HG02870 (cell line): ENCODE data around the gene LAMB1.
A peak's percentile ranks its signal among the peaks of the same experiment; 100 is the strongest.

ENCODE experiments used
- ATAC-seq: cut with Tn5 transposase; IDR thresholded peaks from one replicate; pipeline ENCODE4 v1.9.1; 2021; ENCODE audit warnings: mild to moderate bottlenecking, moderate library complexity; ENCODE audit not compliant: unreplicated experiment

Gene LAMB1

GRCh38 chr7:107884066-107884818, 118.7 kb downstream of the LAMB1 start:
- ATAC-seq, result no peak

- no peak for ATAC-seq
Measured at GRCh38 chr7:107882766-107883165, 120.2 kb downstream of the LAMB1 start.

DNA sequence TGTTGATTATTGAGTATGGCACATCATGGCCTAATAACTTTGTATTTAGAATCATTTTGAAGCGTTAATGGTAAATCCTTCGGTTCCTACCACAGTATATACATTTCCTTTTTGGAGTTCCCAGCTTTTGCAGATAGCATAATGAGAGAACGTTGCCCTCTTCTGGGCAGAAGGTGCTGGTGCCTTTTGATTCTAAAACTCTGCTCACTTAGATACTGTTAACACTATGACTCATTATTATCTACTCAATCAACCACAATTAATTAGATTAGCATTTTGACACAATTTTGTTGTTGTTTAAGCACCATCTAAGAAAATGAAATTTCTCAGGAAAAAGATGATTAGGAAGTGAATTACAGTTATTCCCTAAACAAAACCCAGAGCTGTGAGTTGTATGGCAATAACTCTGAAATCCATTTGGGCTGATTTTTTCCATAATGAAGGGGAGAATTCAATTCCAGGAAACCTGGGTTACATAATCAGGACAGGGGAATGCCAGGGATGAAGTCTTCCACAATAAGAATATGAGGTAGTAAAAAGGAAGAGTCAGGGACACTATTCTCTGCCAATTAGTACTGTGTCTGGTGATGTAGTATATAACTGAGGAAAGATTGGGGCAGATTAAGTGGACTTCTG, 123.4 kb downstream of the LAMB1 start:
- ATAC-seq, result peak; percentile 66

GRCh38 chr7:107878636-107879035, 124.3 kb downstream of the LAMB1 start:
- ATAC-seq, result no peak

- ATAC-seq, result no peak
Measured at GRCh38 chr7:107877731-107878382, 125.1 kb downstream of the LAMB1 start.

DNA sequence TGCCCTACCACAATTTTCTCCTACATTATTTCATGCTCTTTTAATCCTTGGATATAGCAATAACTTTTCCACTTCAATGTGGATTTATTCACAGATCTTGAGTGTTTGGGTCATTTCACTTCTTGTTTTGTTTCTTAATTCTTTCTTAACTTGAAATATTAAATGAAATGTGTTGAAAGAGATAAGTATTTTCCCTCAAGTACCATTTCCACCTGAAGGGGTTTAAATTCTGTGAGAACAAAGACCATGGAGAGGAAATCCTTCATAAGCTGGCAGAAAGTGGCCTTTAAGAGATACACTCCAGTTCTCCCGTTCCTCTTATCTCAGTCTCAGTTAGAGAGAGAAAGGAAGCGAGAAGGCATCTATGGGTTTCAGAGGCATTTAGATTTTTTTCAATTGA, 126.0 kb downstream of the LAMB1 start:
- ATAC-seq, result no peak

- no peak for ATAC-seq
Measured at GRCh38 chr7:107874605-107875446, 128.1 kb downstream of the LAMB1 start.

DNA sequence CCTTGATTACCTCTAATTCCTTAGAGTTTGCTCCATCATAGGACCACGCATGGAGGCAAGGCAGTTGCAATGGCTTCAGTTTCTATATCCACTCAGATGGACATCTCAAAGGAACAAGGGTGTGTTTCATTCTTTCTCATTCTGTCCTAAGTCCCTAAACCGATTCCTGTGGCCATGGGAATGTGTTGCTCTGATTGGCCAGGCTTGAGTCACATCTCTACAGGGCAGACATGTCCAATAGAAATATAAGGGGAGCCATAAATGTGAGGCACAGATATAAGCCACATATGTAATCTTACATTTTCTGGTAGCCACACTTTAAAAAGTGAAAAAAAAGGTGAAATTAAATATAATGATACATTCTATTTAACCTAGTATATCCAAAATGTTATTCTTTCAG, 128.8 kb downstream of the LAMB1 start:
- ATAC-seq, result no peak
